Colonic mucosa (tissue), 4 donors: Measurements from ENCODE around the gene KDM6B. TPM values are rescaled to one million over a fixed set of nuclear protein-coding genes. Genes with fewer than 3 reads are reported as not detected.

ENCODE experiments used
- DNase-seq: peaks from one replicate; pipeline ENCODE4 v3.0.0-alpha.2; 2020
- H3K27ac ChIP-seq: fragments of 200-600 bp; one replicate; pipeline ENCODE4 v1.8.0; 2021
- H3K27me3 ChIP-seq: fragments of 200-600 bp; one replicate; pipeline ENCODE4 v1.8.0; 2021
- H3K36me3 ChIP-seq: fragments of 200-600 bp; one replicate; pipeline ENCODE4 v1.8.0; 2021
- H3K4me1 ChIP-seq: fragments of 200-600 bp; one replicate; pipeline ENCODE4 v1.8.0; 2021; ENCODE audit warnings: mild to moderate bottlenecking
- H3K4me3 ChIP-seq: fragments of 200-600 bp; one replicate; pipeline ENCODE4 v1.8.0; 2021
- H3K9ac ChIP-seq, 2 donors: one replicate each; pipeline ENCODE4 v1.7.0; 2013; ENCODE audit warnings: control low read depth in 2 of 2, low read depth in 2 of 2, low read length in 2 of 2
- H3K9me3 ChIP-seq: fragments of 200-600 bp; one replicate; pipeline ENCODE4 v1.8.0; 2021
- CTCF ChIP-seq: fragments of 200-600 bp; IDR thresholded peaks from one replicate; pipeline ENCODE4 v1.8.0; 2022; ENCODE audit warnings: antibody characterized with exemption, mild to moderate bottlenecking
- intact Hi-C: fragments of 100-400 bp; cut with DNase I; formaldehyde crosslinking; loops from one replicate; pipeline ENCODE4 v1.14.1; 2022
- total RNA-seq, 2 donors: library from RNA; stranded (reverse); fragmentation: NEBNext Ultra II Directional in 1 of 2; extraction: Animal tissue kit (Norgen Biotek cat#: 25700) in 1 of 2; gene quantifications; one replicate each; pipeline ENCODE4 v1.2.1, GENCODE V29; 2021
- donor health status: healthy.
- donor health status: DM: no; HTN: no; CAD: no.
- donor health status: DM: no; HTN: no; CAD: no.

Gene KDM6B
- total RNA-seq, 2 donors from 2014 or later, result 32.7 to 42.6 TPM

- TF ChIP-seq CTCF, result no peak
- H3K9me3 ChIP-seq, result no peaks in the 10 kb centered on the region
- H3K9ac ChIP-seq, result no peak overlapping the region
- no peak overlapping the region for H3K27ac ChIP-seq
- DNase-seq, result no peak
- intact Hi-C loops, result no loop called here
- H3K4me3 ChIP-seq, result no peak overlapping the region
- H3K27me3 ChIP-seq, result no peaks in the 10 kb centered on the region
- H3K4me1 ChIP-seq, result no peaks in the 10 kb centered on the region
- no peaks in the 10 kb centered on the region for H3K36me3 ChIP-seq
Measured at GRCh38 chr17:7794075-7794663, 39.8 kb upstream of the KDM6B start.

GRCh38 chr17:7797976-7798375 is 36.0 kb upstream of the KDM6B start:
- no peak overlapping the region for H3K27ac ChIP-seq
- no peaks in the 10 kb centered on the region for H3K27me3 ChIP-seq
- no peaks in the 10 kb centered on the region for H3K4me1 ChIP-seq
- H3K4me3 ChIP-seq, result no peak overlapping the region
- no peaks in the 10 kb centered on the region for H3K36me3 ChIP-seq
- no peaks in the 10 kb centered on the region for H3K9me3 ChIP-seq
- no peak for TF ChIP-seq CTCF
- intact Hi-C loops, result no loop called here
- DNase-seq, result no peak
- H3K9ac ChIP-seq, result no peak overlapping the region

GRCh38 chr17:7798839-7799238 is 35.2 kb upstream of the KDM6B start:
- Histone ChIP-seq H3K4me1 (no peaks in the 10 kb centered on the region), H3K9ac (no peak overlapping the region), H3K27me3 (no peaks in the 10 kb centered on the region), H3K9me3 (no peaks in the 10 kb centered on the region), H3K36me3 (no peaks in the 10 kb centered on the region), H3K27ac (no peak overlapping the region), H3K4me3 (no peak overlapping the region)
- no peak for DNase-seq
- TF ChIP-seq CTCF, result no peak
- intact Hi-C loops, result no loop called here

GRCh38 chr17:7803981-7804380 is 30.0 kb upstream of the KDM6B start:
- intact Hi-C loops, result no loop called here
- H3K36me3 ChIP-seq, result no peaks in the 10 kb centered on the region
- no peak overlapping the region for H3K27ac ChIP-seq
- H3K27me3 ChIP-seq, result no peaks in the 10 kb centered on the region
- H3K9ac ChIP-seq, result peak overlapping the region in 1 of 2 donors; percentile 46
- peak; percentile 74 for DNase-seq
- no peaks in the 10 kb centered on the region for H3K9me3 ChIP-seq
- no peak for TF ChIP-seq CTCF
- H3K4me1 ChIP-seq, result no peaks in the 10 kb centered on the region
- no peak overlapping the region for H3K4me3 ChIP-seq

GRCh38 chr17:7806587-7806986 is 27.4 kb upstream of the KDM6B start:
- no peak overlapping the region for H3K9ac ChIP-seq
- intact Hi-C loops, result no loop called here
- H3K9me3 ChIP-seq, result no peaks in the 10 kb centered on the region
- H3K36me3 ChIP-seq, result no peaks in the 10 kb centered on the region
- H3K4me3 ChIP-seq, result no peak overlapping the region
- no peak overlapping the region for H3K27ac ChIP-seq
- TF ChIP-seq CTCF, result no peak
- DNase-seq, result no peak
- H3K4me1 ChIP-seq, result no peaks in the 10 kb centered on the region
- no peaks in the 10 kb centered on the region for H3K27me3 ChIP-seq
